Thyroid gland (tissue), 4 donors: ENCODE data around the gene MGAT5. TPM values are rescaled to one million over a fixed set of nuclear protein-coding genes. Genes with fewer than 3 reads are reported as not detected.

Source experiments
- DNase-seq, 2 donors: peaks; one replicate each; pipeline ENCODE4 v3.0.0-alpha.2; 2019
- H3K27ac ChIP-seq, 3 donors: fragments of 200-600 bp; sonication (generic); 1 replicate in 2 of 3; 2 replicates in 1 of 3; pipeline ENCODE4 v1.5.1; 2016 to 2019; ENCODE audit warnings: mild to moderate bottlenecking in 1 of 3, moderate library complexity in 1 of 3
- H3K27me3 ChIP-seq: fragments of 200-600 bp; sonication (generic); one replicate; pipeline ENCODE4 v1.5.1; 2019
- H3K36me3 ChIP-seq, 2 donors: fragments of 200-600 bp; sonication (generic); one replicate each; pipeline ENCODE4 v1.5.1; 2016 to 2019
- H3K4me1 ChIP-seq, 2 donors: fragments of 200-600 bp; sonication (generic); one replicate each; pipeline ENCODE4 v1.5.1; 2017 to 2019
- H3K4me3 ChIP-seq, 3 donors: fragments of 200-600 bp; sonication (generic); replicated peaks in 1 of 3; 1 replicate in 2 of 3; 2 replicates in 1 of 3; pipeline ENCODE4 v1.5.1; 2016; ENCODE audit warnings: mild to moderate bottlenecking in 1 of 3
- H3K9me3 ChIP-seq: fragments of 200-600 bp; sonication (generic); one replicate; pipeline ENCODE4 v1.5.1; 2017
- POLR2A ChIP-seq, 2 donors: fragments of 450-650 bp; IDR thresholded peaks; one replicate each; pipeline ENCODE4 v1.6.1; 2017; ENCODE audit warnings: antibody characterized with exemption in 2 of 2, mild to moderate bottlenecking in 2 of 2, moderate library complexity in 1 of 2
- WGBS, 2 donors: methylation state at CpG; one replicate each; pipeline ENCODE4 v1.1.5; 2017; 5-methylcytosine and 5-hydroxymethylcytosine counted together
- intact Hi-C: fragments of 100-400 bp; cut with DNase I; formaldehyde crosslinking; loops from one replicate; pipeline ENCODE4 v1.15.1; 2023
- total RNA-seq, 4 donors: library from RNA; depleted of rRNA; stranded (reverse); fragments of >200 nt; gene quantifications; one replicate each; pipeline ENCODE4 v1.2.3, GENCODE V29; 2016
- TF ChIP-seq, protein P1 (sequence below), 6 experiments: fragments of 200-600 bp in 3 of 6; fragments of 450-650 bp in 3 of 6; sonication (generic) in 3 of 6; IDR thresholded peaks; one replicate each; pipeline ENCODE4 v1.5.1; 2016 to 2019; ENCODE audit warnings: antibody characterized with exemption in 6 of 6, mild to moderate bottlenecking in 2 of 6, inconsistent platforms in 1 of 6, moderate library complexity in 1 of 6

MGAT5 gene
- total RNA-seq, 4 donors from 2014 or later = 47.5 to 64.4 (median 50.4) TPM

DNA sequence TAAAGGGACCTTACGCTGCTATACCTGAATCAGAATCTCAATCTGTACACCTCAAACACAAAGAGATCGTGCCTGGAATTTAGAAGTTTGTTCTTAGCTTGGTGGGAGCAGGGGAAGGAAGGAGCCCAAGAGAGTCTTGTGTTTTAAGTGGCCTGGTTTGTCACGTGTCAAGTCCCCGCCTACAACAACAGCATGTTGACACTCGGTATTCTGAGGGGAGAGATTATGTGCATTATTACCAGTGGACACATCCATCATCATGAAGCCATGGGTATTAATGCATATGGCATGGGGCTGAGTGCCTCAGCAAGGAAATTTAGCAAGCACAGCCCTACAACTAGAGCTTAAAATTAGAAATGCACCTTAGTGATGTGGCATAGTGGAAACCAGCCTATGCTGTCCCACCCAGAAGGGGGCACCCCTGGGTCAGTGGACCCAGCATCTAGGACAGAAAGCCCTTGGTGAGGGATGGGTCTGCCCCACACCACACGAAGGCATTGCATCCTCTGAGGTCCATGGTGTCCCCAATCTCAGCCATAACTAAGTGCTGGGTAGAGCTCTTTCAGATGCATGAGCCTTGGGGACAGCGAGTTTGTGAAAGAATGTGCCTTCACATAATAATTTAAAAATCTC, 138.7 kb downstream of the MGAT5 start:
- TF ChIP-seq, protein P1, sequence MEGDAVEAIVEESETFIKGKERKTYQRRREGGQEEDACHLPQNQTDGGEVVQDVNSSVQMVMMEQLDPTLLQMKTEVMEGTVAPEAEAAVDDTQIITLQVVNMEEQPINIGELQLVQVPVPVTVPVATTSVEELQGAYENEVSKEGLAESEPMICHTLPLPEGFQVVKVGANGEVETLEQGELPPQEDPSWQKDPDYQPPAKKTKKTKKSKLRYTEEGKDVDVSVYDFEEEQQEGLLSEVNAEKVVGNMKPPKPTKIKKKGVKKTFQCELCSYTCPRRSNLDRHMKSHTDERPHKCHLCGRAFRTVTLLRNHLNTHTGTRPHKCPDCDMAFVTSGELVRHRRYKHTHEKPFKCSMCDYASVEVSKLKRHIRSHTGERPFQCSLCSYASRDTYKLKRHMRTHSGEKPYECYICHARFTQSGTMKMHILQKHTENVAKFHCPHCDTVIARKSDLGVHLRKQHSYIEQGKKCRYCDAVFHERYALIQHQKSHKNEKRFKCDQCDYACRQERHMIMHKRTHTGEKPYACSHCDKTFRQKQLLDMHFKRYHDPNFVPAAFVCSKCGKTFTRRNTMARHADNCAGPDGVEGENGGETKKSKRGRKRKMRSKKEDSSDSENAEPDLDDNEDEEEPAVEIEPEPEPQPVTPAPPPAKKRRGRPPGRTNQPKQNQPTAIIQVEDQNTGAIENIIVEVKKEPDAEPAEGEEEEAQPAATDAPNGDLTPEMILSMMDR (IDR thresholded peaks at IDR 0.05) = no peak
- no peak for TF ChIP-seq POLR2A (IDR thresholded peaks at IDR 0.05)
- no peaks in the 10 kb centered on the region for H3K9me3 ChIP-seq
- peaks cover 10 to 12% of the 10 kb centered on the region in 2 donors for H3K4me1 ChIP-seq
- DNase-seq = no peak
- no peak overlapping the region for H3K4me3 ChIP-seq
- no peaks in the 10 kb centered on the region for H3K27me3 ChIP-seq
- H3K27ac ChIP-seq = no peak overlapping the region
- intact Hi-C loops = no loop called here
- no peaks in the 10 kb centered on the region for H3K36me3 ChIP-seq
- WGBS, 2 donors = 82 to 86% methylated on average over 7 of the region's 7 CpGs

DNA sequence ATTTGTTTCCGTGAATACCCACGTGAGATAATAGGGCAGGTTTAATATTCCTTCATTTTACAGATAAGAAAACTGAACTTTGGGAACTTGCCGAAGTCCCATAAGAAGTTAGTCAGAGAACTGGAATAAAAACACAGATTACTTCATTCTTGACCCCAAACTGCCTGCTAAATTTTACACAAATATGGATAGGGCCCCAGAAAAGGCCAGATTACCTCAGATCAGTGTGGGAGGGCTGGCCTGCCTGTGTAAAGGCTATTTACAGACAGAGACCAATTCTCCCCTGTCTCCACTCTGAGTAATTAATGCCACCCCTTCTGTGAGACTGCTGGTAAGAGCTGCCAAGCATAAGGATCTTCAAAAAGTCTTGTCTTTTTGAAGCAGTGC, 139.2 kb downstream of the MGAT5 start:
- DNase-seq = no peak

DNA sequence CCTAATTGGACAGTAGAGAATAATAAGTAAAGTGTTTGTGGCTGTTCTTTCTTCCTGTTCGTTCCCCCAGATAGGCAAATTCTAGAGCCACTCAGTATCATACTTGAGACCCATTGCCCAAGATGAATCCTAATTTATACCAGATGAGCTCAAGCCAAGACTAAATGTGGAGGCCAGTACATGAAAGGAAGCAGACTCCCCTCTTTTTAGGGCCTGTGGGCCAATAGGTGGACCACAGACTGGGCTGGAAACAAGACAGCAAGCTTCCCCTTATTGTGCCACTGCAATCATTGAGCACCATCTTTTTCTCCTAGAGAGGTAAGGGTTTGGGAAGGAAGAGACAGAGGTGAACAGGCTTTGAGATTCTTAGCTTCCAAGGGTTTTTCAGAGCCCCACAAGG, 141.9 kb downstream of the MGAT5 start:
- Histone ChIP-seq H3K27me3 (no peaks in the 10 kb centered on the region), H3K27ac (no peak overlapping the region), H3K4me3 (no peak overlapping the region), H3K36me3 (no peaks in the 10 kb centered on the region), H3K4me1 (peaks cover 15 to 16% of the 10 kb centered on the region in 2 donors), H3K9me3 (no peaks in the 10 kb centered on the region)
- no peak for DNase-seq
- TF ChIP-seq, protein P1 (IDR thresholded peaks at IDR 0.05) = no peak
- no peak for TF ChIP-seq POLR2A (IDR thresholded peaks at IDR 0.05)
- intact Hi-C loops = no loop called here
- 77 to 100% methylated on average over 1 of the region's 1 CpG for WGBS, 2 donors

More for the DNA sequence above, 139.2 kb downstream of the MGAT5 start:
- H3K27ac ChIP-seq = no peak overlapping the region
- WGBS, 2 donors = 87% methylated on average over 3 of the region's 3 CpGs
- no peak for TF ChIP-seq POLR2A (IDR thresholded peaks at IDR 0.05)
- TF ChIP-seq, protein P1 (IDR thresholded peaks at IDR 0.05) = no peak
- H3K27me3 ChIP-seq = no peaks in the 10 kb centered on the region
- intact Hi-C loops = no loop called here
- no peaks in the 10 kb centered on the region for H3K36me3 ChIP-seq
- H3K4me3 ChIP-seq = no peak overlapping the region
- no peaks in the 10 kb centered on the region for H3K9me3 ChIP-seq
- peaks cover 10 to 12% of the 10 kb centered on the region in 2 donors for H3K4me1 ChIP-seq

DNA sequence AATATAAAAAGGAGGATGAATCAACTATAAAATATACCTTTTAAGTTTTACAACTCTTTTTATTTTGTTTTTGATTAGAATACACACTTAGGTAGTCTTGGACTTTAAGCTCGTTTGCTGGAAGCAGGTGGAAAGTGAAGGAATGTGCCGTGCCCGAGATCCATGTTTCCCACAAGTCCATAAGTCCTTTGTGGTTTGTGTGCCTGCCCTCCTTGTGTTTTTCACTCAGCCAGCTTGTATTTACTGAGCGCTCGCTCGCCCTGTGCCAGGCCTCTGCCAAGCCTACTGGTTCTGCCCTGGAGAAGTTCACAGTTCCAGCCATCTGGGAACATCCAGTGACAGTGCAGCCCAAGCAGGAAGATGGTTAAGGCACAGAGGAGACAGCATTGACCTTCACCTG, 142.6 kb downstream of the MGAT5 start:
- Histone ChIP-seq H3K9me3 (no peaks in the 10 kb centered on the region), H3K4me3 (no peak overlapping the region), H3K36me3 (no peaks in the 10 kb centered on the region), H3K27ac (no peak overlapping the region), H3K4me1 (peaks cover 19 to 22% of the 10 kb centered on the region in 2 donors), H3K27me3 (no peaks in the 10 kb centered on the region)
- intact Hi-C loops = no loop called here
- WGBS, 2 donors = 86 to 96% methylated on average over 6 of the region's 6 CpGs
- TF ChIP-seq, protein P1 (IDR thresholded peaks at IDR 0.05) = no peak
- TF ChIP-seq POLR2A (IDR thresholded peaks at IDR 0.05) = no peak
- DNase-seq = no peak

DNA sequence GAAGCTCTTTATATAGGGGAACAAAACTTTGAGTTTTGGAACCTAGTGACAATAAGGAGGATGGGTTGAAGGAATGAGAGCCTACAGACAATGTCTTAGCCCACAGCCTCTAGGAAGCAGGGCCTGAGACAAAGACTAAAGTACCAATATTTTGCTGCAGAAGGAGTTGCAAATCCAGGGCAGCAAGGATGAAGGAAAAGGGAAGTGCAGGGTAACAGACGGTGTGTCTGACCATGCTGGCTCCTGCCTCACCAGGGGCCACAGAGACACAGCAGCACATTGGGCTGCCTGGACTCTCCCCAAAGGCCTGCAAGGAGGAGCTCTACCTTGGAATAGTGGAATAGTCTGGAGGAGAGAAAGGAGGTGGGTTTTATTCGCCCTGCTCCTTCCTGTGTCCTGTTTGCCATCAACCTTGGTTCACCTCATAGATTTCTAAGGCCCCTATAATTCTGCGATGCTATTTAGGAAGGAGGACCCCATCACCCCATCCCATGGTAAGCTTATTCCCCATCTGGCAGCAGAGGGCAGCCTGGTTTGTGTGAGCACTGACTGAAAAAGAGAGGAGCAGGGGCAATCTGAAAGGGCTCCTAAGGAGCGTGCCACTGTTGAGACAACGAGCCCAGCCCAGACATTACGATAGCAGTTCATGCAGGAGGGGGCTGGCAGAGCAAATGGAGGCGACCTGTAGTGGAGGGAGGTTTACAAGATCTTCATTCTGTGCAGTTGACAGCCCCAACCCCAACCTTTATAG, 143.4 kb downstream of the MGAT5 start:
- Histone ChIP-seq H3K4me3 (no peak overlapping the region), H3K27me3 (no peaks in the 10 kb centered on the region), H3K9me3 (no peaks in the 10 kb centered on the region), H3K36me3 (no peaks in the 10 kb centered on the region), H3K27ac (no peak overlapping the region), H3K4me1 (peaks cover 19 to 25% of the 10 kb centered on the region in 2 donors)
- 97% methylated on average over 7 of the region's 7 CpGs for WGBS, 2 donors
- no peak for DNase-seq
- intact Hi-C loops = no loop called here
- no peak for TF ChIP-seq POLR2A (IDR thresholded peaks at IDR 0.05)
- TF ChIP-seq, protein P1 (IDR thresholded peaks at IDR 0.05) = no peak
